GM23338 (cell line): ENCODE results near the gene SLC6A19. TPM values are rescaled to one million over a fixed set of nuclear protein-coding genes. Genes with fewer than 3 reads are reported as not detected.

ENCODE experiments used
- ATAC-seq: fragments of 200-7000 bp; cut with Tn5 transposase; 3 replicates; pipeline ENCODE4 v1.9.1; 2020
- DNase-seq: peaks from one replicate; pipeline ENCODE4 v3.0.0-alpha.2; 2015; ENCODE audit warnings: low spot score
- H2AFZ ChIP-seq: fragments of 200-600 bp; sonication (generic); 2 replicates; pipeline ENCODE4 v1.8.0; 2016; ENCODE audit warnings: antibody characterized with exemption, mild to moderate bottlenecking, moderate library complexity
- H3F3A ChIP-seq: fragments of 200-600 bp; sonication (generic); replicated peaks from 2 replicates; pipeline ENCODE4 v1.8.0; 2017; ENCODE audit warnings: antibody characterized with exemption, mixed run types, low read depth
- H3K27ac ChIP-seq: fragments of 200-600 bp; sonication (generic); 2 replicates; pipeline ENCODE4 v1.6.1; 2016; ENCODE audit warnings: low read depth
- H3K27me3 ChIP-seq: fragments of 200-600 bp; sonication (generic); 2 replicates; pipeline ENCODE4 v1.8.0; 2016; ENCODE audit warnings: mild to moderate bottlenecking, mixed run types, moderate library complexity; ENCODE audit not compliant: insufficient read depth
- H3K36me3 ChIP-seq: fragments of 200-600 bp; sonication (generic); 2 replicates; pipeline ENCODE4 v1.8.0; 2016; ENCODE audit warnings: mild to moderate bottlenecking; ENCODE audit not compliant: insufficient read depth
- H3K4me1 ChIP-seq: fragments of 200-600 bp; sonication (generic); 2 replicates; pipeline ENCODE4 v1.8.0; 2016; ENCODE audit warnings: mild to moderate bottlenecking, moderate library complexity; ENCODE audit not compliant: insufficient read depth
- H3K4me2 ChIP-seq: fragments of 200-600 bp; sonication (generic); 2 replicates; pipeline ENCODE4 v1.7.1; 2017; ENCODE audit warnings: mixed run types
- H3K4me3 ChIP-seq: fragments of 200-600 bp; sonication (generic); 2 replicates; pipeline ENCODE4 v1.6.1; 2016; ENCODE audit warnings: mixed run types
- H3K79me2 ChIP-seq: fragments of 200-600 bp; sonication (generic); replicated peaks from 2 replicates; pipeline ENCODE4 v1.8.0; 2017; ENCODE audit warnings: mild to moderate bottlenecking; ENCODE audit not compliant: insufficient read depth
- H3K9me2 ChIP-seq: fragments of 200-600 bp; sonication (generic); 2 replicates; pipeline ENCODE4 v1.8.0; 2017; ENCODE audit not compliant: insufficient read depth
- H4K20me1 ChIP-seq: fragments of 200-600 bp; sonication (generic); replicated peaks from 2 replicates; pipeline ENCODE4 v1.8.0; 2017; ENCODE audit warnings: mild to moderate bottlenecking; ENCODE audit not compliant: insufficient read depth
- H3K27ac Mint-ChIP-seq: 2 replicates; pipeline ENCODE4 v1.8.0; 2020; ENCODE audit warnings: inconsistent platforms, mild to moderate bottlenecking, moderate library complexity, mixed read lengths
- H3K27me3 Mint-ChIP-seq: 3 replicates; pipeline ENCODE4 v1.8.0; 2022; ENCODE audit warnings: low read depth, mild to moderate bottlenecking, moderate library complexity, mixed read lengths, inconsistent platforms; ENCODE audit not compliant: insufficient read depth, poor library complexity
- H3K36me3 Mint-ChIP-seq: 3 replicates; pipeline ENCODE4 v1.8.0; 2021; ENCODE audit warnings: low read depth, mild to moderate bottlenecking, inconsistent platforms, moderate library complexity, mixed read lengths
- H3K4me1 Mint-ChIP-seq: 3 replicates; pipeline ENCODE4 v1.8.0; 2020; ENCODE audit warnings: mild to moderate bottlenecking, inconsistent platforms, mixed read lengths
- H3K4me3 Mint-ChIP-seq: 3 replicates; pipeline ENCODE4 v1.8.0; 2021; ENCODE audit warnings: moderate library complexity, mild to moderate bottlenecking, inconsistent platforms, mixed read lengths
- H3K9me3 Mint-ChIP-seq: 3 replicates; pipeline ENCODE4 v1.8.0; 2020; ENCODE audit warnings: moderate library complexity, mild to moderate bottlenecking, inconsistent platforms, mixed read lengths
- ETS1 ChIP-seq: IDR thresholded peaks from 2 replicates; pipeline ENCODE4 v1.6.1; 2016; ENCODE audit warnings: antibody characterized with exemption
- NANOG ChIP-seq: IDR thresholded peaks from 2 replicates; pipeline ENCODE4 v1.6.1; 2016; ENCODE audit warnings: antibody characterized with exemption, borderline replicate concordance
- REST ChIP-seq: IDR thresholded peaks from one replicate; pipeline ENCODE4 v1.6.1; 2018; ENCODE audit warnings: antibody characterized with exemption; ENCODE audit not compliant: unreplicated experiment
- STAT1 ChIP-seq: IDR thresholded peaks from one replicate; pipeline ENCODE4 v1.6.1; 2016; ENCODE audit warnings: antibody characterized with exemption; ENCODE audit not compliant: unreplicated experiment
- ZNF462 ChIP-seq: fragments of 250-450 bp; sonication (Bioruptor Pico); IDR thresholded peaks from 2 replicates; pipeline ENCODE4 v1.5.0; 2020; ENCODE audit warnings: mild to moderate bottlenecking, moderate library complexity
- polyA plus RNA-seq: library from polyadenylated mRNA; unstranded; fragments of >200 nt; fragmentation: Nextera tagmentation; extraction: Ambion mirVana; gene quantifications from 2 replicates; pipeline ENCODE4 v1.2.1, GENCODE V29; 2016
- total RNA-seq: library from RNA; depleted of rRNA; stranded (reverse); fragments of >200 nt; shearing (Covaris generic); gene quantifications from 2 replicates; pipeline ENCODE4 v1.2.3, GENCODE V29; 2014

Gene SLC6A19
- total and polyA plus RNA-seq, 2 experiments from 2014 or later = not detected

- no peak overlapping the region for H3K4me2 ChIP-seq
- Mint-ChIP-seq H3K4me3 (no peak overlapping the region), H3K4me1 (peaks cover 7% of the 10 kb centered on the region), H3K27ac (no peak overlapping the region), H3K27me3 (peaks cover 7% of the 10 kb centered on the region), H3K9me3 (no peaks in the 10 kb centered on the region; the same call in 2 of the 3 replicates), H3K36me3 (no peaks in the 10 kb centered on the region; the same call in 2 of the 3 replicates)
- no peaks in the 10 kb centered on the region for H3K27me3 ChIP-seq
- no peaks in the 10 kb centered on the region for H3K4me1 ChIP-seq
- H3F3A ChIP-seq = no peaks in the 10 kb centered on the region
- H3K9me2 ChIP-seq = no peaks in the 10 kb centered on the region
- no peaks in the 10 kb centered on the region for H3K79me2 ChIP-seq
- no peak overlapping the region for H3K27ac ChIP-seq
- H4K20me1 ChIP-seq = no peaks in the 10 kb centered on the region; the same call in 1 of the 2 replicates
- H3K4me3 ChIP-seq = no peak overlapping the region
- H3K36me3 ChIP-seq = no peaks in the 10 kb centered on the region
- DNase-seq (no peak), ATAC-seq (no peak)
- no peak overlapping the region for H2AFZ ChIP-seq
- TF ChIP-seq STAT1 = no peak
- no peak for TF ChIP-seq ETS1
- no peak for TF ChIP-seq ZNF462 (CRISPR knock-in tag)
- no peak for TF ChIP-seq REST
- TF ChIP-seq NANOG = no peak
Observed at GRCh38 chr5:1209896-1210776, 8.7 kb downstream of the SLC6A19 start.
